KG1 (cell line): ENCODE measurements around the gene POLR2C.
"Not testable (repeated sequence)": the region's sequence is repeated elsewhere in the genome, so short reads cannot be mapped to it uniquely, and the experiment has no call there.

ENCODE experiments used
- DNase-seq: peaks from one replicate; lab custom pipeline; 2025; lab: John Stamatoyannopoulos, UW

POLR2C gene

GRCh38 chr16:57479976-57480753, 17.7 kb downstream of the POLR2C start:
- no peak for DNase-seq

- DNase-seq, result no peak
Observed at GRCh38 chr16:57480754-57481230, 18.3 kb downstream of the POLR2C start.

- DNase-seq, result no peak
Observed at GRCh38 chr16:57481421-57481820, 18.9 kb downstream of the POLR2C start.

GRCh38 chr16:57482845-57483545, 20.5 kb downstream of the POLR2C start:
- DNase-seq, result no peak

GRCh38 chr16:57483725-57484514, 21.4 kb downstream of the POLR2C start:
- DNase-seq, result no peak

- DNase-seq, result no peak
Observed at GRCh38 chr16:57484515-57485005, 22.1 kb downstream of the POLR2C start.

- DNase-seq, result no peak
Observed at GRCh38 chr16:57485091-57485915, 22.8 kb downstream of the POLR2C start.

- peak; percentile 39 for DNase-seq
Observed at GRCh38 chr16:57485916-57486857, 23.7 kb downstream of the POLR2C start, which contains the start of gene DOK4. TSS of gene DOK4 (minus strand) at chr16:57486493. CDS start at chr16:57479507, 6,986 bp downstream.

- DNase-seq, result no peak
Observed at GRCh38 chr16:57486858-57487834, 24.7 kb downstream of the POLR2C start.

- DNase-seq, result no peak
Observed at GRCh38 chr16:57489229-57489628, 26.8 kb downstream of the POLR2C start.

- no peak for DNase-seq
Observed at GRCh38 chr16:57493767-57494166, 31.3 kb downstream of the POLR2C start.

- DNase-seq, result no peak
Observed at GRCh38 chr16:57497121-57497520, 34.6 kb downstream of the POLR2C start.

- DNase-seq, result no peak
Observed at GRCh38 chr16:57498031-57498430, 35.6 kb downstream of the POLR2C start.

GRCh38 chr16:57499941-57500340, 37.5 kb downstream of the POLR2C start:
- DNase-seq, result not testable (repeated sequence)

- DNase-seq, result no peak
Observed at GRCh38 chr16:57500578-57501111, 38.2 kb downstream of the POLR2C start.

GRCh38 chr16:57501492-57501891, 39.0 kb downstream of the POLR2C start:
- no peak for DNase-seq

GRCh38 chr16:57502048-57502775, 39.7 kb downstream of the POLR2C start:
- no peak for DNase-seq

GRCh38 chr16:57503366-57503765, 40.9 kb downstream of the POLR2C start:
- DNase-seq, result no peak
